Panc1 (cell line): ENCODE results near the gene IRF3. TPM values are rescaled to one million over a fixed set of nuclear protein-coding genes. Genes with fewer than 3 reads are reported as not detected.
A peak's percentile ranks its signal among the peaks of the same experiment; 100 is the strongest.

Experiments
- ATAC-seq: fragments of 200-7000 bp; cut with Tn5 transposase; 2 replicates; pipeline ENCODE4 v1.9.1; 2020; ENCODE audit warnings: mild to moderate bottlenecking, moderate library complexity
- BruUV-seq: library from RNA; stranded (reverse); fragments of 400-500 nt; replicated peaks from 2 replicates; lab custom pipeline; 2021; lab: Mats Ljungman, UMichigan
- CTCF ChIA-PET: fragments of 300-600 bp; sonication (Branson Sonifier 250); formaldehyde crosslinking; loops from one replicate; lab custom pipeline; 2022; ENCODE audit warnings: antibody characterized with exemption; lab: Charles Lee
- POLR2A ChIA-PET: fragments of 300-600 bp; sonication (Branson Sonifier 250); formaldehyde crosslinking; loops from one replicate; lab custom pipeline; 2022; ENCODE audit warnings: antibody characterized with exemption; lab: Charles Lee
- DNase-seq: peaks from one replicate; pipeline ENCODE4 v3.0.0-alpha.2; 2010; ENCODE audit warnings: low read depth, low spot score
- H3K27ac ChIP-seq: 2 replicates; pipeline ENCODE4 v1.5.1; 2011; ENCODE audit warnings: mild to moderate bottlenecking, low read length, inconsistent platforms
- H3K27me3 ChIP-seq: fragments of 200-500 bp; sonication (Bioruptor generic); 2 replicates; pipeline ENCODE4 v1.6.0; 2014; ENCODE audit warnings: low read length, inconsistent platforms; ENCODE audit not compliant: control insufficient read depth, insufficient read depth
- H3K36me3 ChIP-seq: fragments of 200-500 bp; sonication (Bioruptor generic); 2 replicates; pipeline ENCODE4 v1.5.1; 2014; ENCODE audit warnings: inconsistent platforms, mild to moderate bottlenecking, low read length, moderate library complexity; ENCODE audit not compliant: control insufficient read depth, insufficient read depth
- H3K4me1 ChIP-seq: 2 replicates; pipeline ENCODE4 v1.5.1; 2011; ENCODE audit warnings: inconsistent platforms, mild to moderate bottlenecking, low read length, moderate library complexity; ENCODE audit not compliant: control insufficient read depth, insufficient read depth
- H3K4me3 ChIP-seq, 2 experiments: 2 replicates each; pipeline ENCODE4 v1.5.1; 2011 to 2012; ENCODE audit warnings: low read depth in 2 of 2, low read length in 2 of 2, mild to moderate bottlenecking in 2 of 2, inconsistent platforms in 1 of 2, moderate library complexity in 1 of 2
- H3K9me3 ChIP-seq: fragments of 200-500 bp; sonication (Bioruptor generic); 2 replicates; pipeline ENCODE4 v1.5.1; 2014; ENCODE audit warnings: low read depth, mild to moderate bottlenecking, inconsistent platforms, low read length, moderate library complexity; ENCODE audit not compliant: control insufficient read depth, insufficient read depth
- POLR2AphosphoS5 ChIP-seq: IDR thresholded peaks from 2 replicates; pipeline ENCODE4 v1.6.1; 2012; ENCODE audit warnings: mild to moderate bottlenecking, low read depth, low read length, moderate library complexity
- REST ChIP-seq, 2 experiments: IDR thresholded peaks; 2 replicates each; pipeline ENCODE4 v1.6.1; 2011 to 2012; ENCODE audit warnings: low read depth in 2 of 2, control low read depth in 1 of 2, low read length in 1 of 2, mild to moderate bottlenecking in 1 of 2, moderate library complexity in 1 of 2; ENCODE audit not compliant: insufficient read depth in 1 of 2
- SIN3A ChIP-seq: IDR thresholded peaks from 2 replicates; pipeline ENCODE4 v1.6.1; 2012; ENCODE audit warnings: low read depth, mild to moderate bottlenecking, low read length, moderate library complexity, borderline replicate concordance; ENCODE audit not compliant: insufficient read depth
- TCF7L2 ChIP-seq: IDR thresholded peaks from 2 replicates; pipeline ENCODE4 v1.6.1; 2011; ENCODE audit warnings: mild to moderate bottlenecking, low read depth, low read length, inconsistent platforms
- in situ Hi-C: cut with HindIII; loops from 2 replicates; pipeline ENCODE4 v1.10.0; 2016; ENCODE audit warnings: low sequenced_read_pairs, low pct_unique_long_range_greater_than_20kb
- intact Hi-C: fragments of 100-400 bp; cut with micrococcal nuclease; formaldehyde crosslinking; loops from one replicate; pipeline ENCODE4 v1.10.0; 2022; ENCODE audit not compliant: unreplicated experiment
- total RNA-seq: library from RNA; stranded (reverse); gene quantifications from one replicate; pipeline ENCODE4 v1.2.1, GENCODE V29; 2021; ENCODE audit not compliant: unreplicated experiment
- TF ChIP-seq, protein P1 (sequence below): fragments of 450-650 bp; IDR thresholded peaks from 2 replicates; pipeline ENCODE4 v1.5.1; 2017; ENCODE audit warnings: mild to moderate bottlenecking

The IRF3 gene
- total RNA-seq, 1 experiment from 2014 or later = 109 TPM

DNA sequence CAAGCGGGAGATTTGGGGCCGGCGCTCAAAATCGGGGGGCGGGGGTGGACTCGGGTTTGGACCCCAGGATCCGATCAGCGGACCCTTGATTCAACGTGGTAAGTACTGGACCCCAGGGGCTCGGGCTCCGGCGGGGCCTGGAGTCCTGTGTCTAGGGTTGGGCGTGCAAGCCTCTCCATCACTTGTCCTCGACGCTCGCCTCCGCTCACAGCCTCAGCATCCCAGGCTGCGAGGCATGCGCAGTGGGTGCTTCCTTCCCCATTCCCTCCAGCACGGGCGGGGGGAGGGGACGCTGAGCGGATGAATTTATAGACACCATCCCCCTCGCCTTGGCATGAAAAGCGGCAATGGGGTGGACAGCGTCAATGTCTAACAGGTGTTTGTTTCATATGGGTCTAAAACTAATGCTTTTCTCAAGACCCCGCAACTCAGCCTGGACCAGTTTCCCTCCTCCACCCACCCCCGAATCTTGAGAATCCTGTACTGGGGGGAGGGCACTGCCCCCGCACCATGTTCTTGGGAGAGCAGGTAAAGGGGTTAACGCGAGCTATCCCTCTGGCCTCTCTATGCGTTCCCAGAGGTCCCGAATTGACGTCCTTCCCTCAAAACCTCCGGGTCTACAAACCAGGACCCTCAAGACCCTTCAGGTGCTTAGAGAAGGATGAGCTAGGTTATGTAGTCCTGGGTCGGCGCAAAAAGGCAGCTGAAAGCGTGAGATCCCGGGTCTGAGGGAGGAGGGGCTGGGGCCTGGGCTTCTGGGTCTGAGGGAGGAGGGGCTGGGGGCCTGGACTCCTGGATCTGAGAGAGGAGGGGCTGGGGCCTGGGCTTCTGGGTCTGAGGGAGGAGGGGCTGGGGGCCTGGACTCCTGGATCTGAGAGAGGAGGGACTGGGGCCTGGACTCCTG lies 25.8 kb upstream of the IRF3 start:
- Histone ChIP-seq H3K4me3 (peak overlapping the region in 1 of 2 experiments; percentile 33; a peak in 1 of 4 replicates), H3K36me3 (no peaks in the 10 kb centered on the region), H3K27ac (no peak overlapping the region), H3K27me3 (no peaks in the 10 kb centered on the region), H3K4me1 (no peaks in the 10 kb centered on the region), H3K9me3 (no peaks in the 10 kb centered on the region)
- intact Hi-C loops = no loop called here
- DNase-seq (no peak), ATAC-seq (no peak)
- CTCF ChIA-PET = no interaction called here
- no TSS peak for BruUV-seq
- TF ChIP-seq, protein P1, sequence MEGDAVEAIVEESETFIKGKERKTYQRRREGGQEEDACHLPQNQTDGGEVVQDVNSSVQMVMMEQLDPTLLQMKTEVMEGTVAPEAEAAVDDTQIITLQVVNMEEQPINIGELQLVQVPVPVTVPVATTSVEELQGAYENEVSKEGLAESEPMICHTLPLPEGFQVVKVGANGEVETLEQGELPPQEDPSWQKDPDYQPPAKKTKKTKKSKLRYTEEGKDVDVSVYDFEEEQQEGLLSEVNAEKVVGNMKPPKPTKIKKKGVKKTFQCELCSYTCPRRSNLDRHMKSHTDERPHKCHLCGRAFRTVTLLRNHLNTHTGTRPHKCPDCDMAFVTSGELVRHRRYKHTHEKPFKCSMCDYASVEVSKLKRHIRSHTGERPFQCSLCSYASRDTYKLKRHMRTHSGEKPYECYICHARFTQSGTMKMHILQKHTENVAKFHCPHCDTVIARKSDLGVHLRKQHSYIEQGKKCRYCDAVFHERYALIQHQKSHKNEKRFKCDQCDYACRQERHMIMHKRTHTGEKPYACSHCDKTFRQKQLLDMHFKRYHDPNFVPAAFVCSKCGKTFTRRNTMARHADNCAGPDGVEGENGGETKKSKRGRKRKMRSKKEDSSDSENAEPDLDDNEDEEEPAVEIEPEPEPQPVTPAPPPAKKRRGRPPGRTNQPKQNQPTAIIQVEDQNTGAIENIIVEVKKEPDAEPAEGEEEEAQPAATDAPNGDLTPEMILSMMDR = no peak
- TF ChIP-seq SIN3A (no peak), POLR2AphosphoS5 (no peak), REST (IDR thresholded peaks at IDR 0.05; ENCODE audit: insufficient read depth in 1 of 2, low read depth in 2 of 2, low read length in 1 of 2) (no peak), TCF7L2 (no peak)
- POLR2A ChIA-PET = no interaction called here
- in situ Hi-C loops = no loop called here

DNA sequence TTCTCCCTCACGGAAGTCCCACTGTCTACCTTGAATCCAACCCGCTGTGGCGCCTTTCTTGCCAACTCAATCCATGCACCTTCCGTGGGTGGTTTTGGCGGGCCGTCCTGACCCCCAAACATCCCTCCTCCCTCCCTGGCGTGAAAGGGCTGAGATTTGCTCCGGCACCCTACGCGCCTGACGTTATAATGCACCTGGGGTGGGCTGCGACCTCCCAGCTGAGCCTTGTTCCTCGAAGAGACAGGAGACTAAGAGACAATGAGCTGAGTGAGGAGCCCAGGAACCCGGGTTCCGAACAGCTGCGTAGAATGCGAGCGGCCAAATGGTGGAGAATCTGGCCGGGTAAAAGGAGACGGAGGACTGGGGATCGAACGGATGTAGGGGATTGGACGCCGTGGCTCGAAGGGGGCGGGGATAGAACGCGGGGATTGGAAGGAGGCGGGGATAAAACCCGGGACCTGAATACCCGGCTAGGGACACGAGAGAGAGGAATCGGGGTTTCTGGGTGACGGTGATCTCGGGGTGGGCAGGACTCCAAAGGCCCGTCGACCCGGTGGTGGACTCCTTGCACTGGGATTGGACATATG lies 25.1 kb upstream of the IRF3 start, which contains the start of gene CPT1C:
Gene CPT1C (plus strand): TSS at position 461 of the 587 bp plus-strand sequence. CDS start 1,137 bp downstream, outside the sequence.
- in situ Hi-C loops = no loop called here
- no peaks in the 10 kb centered on the region for H3K27me3 ChIP-seq
- intact Hi-C loops = no loop called here
- H3K36me3 ChIP-seq = no peaks in the 10 kb centered on the region
- BruUV-seq = no TSS peak
- H3K27ac ChIP-seq = no peak within 1 kb of the TSS
- CTCF ChIA-PET = no interaction called here
- DNase-seq (no peak), ATAC-seq (no peak)
- POLR2A ChIA-PET = no interaction called here
- TF ChIP-seq POLR2AphosphoS5 (no peak), SIN3A (no peak)
- H3K9me3 ChIP-seq = no peaks in the 10 kb centered on the region
- H3K4me1 ChIP-seq = no peaks in the 10 kb centered on the region
- peak within 1 kb of the TSS in 1 of 2 experiments; percentile 33; a peak in 1 of 4 replicates for H3K4me3 ChIP-seq
